IPS-NIHi11 (cell line): Measurements from ENCODE around the gene CFAP61.
"Not testable (repeated sequence)": the region's sequence is repeated elsewhere in the genome, so short reads cannot be mapped to it uniquely, and the experiment has no call there.

Source experiments
- DNase-seq: peaks from one replicate; pipeline ENCODE4 v3.0.0; 2012; ENCODE audit warnings: mixed read lengths, low spot score

Gene CFAP61

GRCh38 chr20:20052074-20052970, at the start of gene CFAP61, which contains the start of gene CRNKL1:
Gene CFAP61 (plus strand): TSS chr20:20052532. CDS start chr20:20056654, 4,122 bp downstream.
Gene CRNKL1 (minus strand): TSS chr20:20052466. CDS start chr20:20052342, 124 bp downstream.
- peak; percentile 93 for DNase-seq

GRCh38 chr20:20003031-20003954, 49.0 kb upstream of the CFAP61 start:
- DNase-seq = no peak

GRCh38 chr20:20003955-20004322, 48.4 kb upstream of the CFAP61 start:
- DNase-seq = not testable (repeated sequence)

- DNase-seq = no peak
These were observed 47.0 kb upstream of the CFAP61 start for GRCh38 chr20:20005342-20005741.

- peak; percentile 28 for DNase-seq
These were observed 42.5 kb upstream of the CFAP61 start for GRCh38 chr20:20009784-20010253.

- no peak for DNase-seq
These were observed 41.5 kb upstream of the CFAP61 start for GRCh38 chr20:20010639-20011500.

GRCh38 chr20:20012541-20012940, 39.8 kb upstream of the CFAP61 start:
- DNase-seq = no peak

GRCh38 chr20:20014659-20015058, 37.7 kb upstream of the CFAP61 start:
- DNase-seq = no peak

- peak; percentile 96 for DNase-seq
These were observed 35.1 kb upstream of the CFAP61 start, which contains the start of gene NAA20 for GRCh38 chr20:20017001-20017843. Gene NAA20 (plus strand): TSS chr20:20017362. CDS start chr20:20017397, 35 bp downstream.

GRCh38 chr20:20017844-20018185, 34.5 kb upstream of the CFAP61 start:
- no peak for DNase-seq

- no peak for DNase-seq
These were observed 34.0 kb upstream of the CFAP61 start for GRCh38 chr20:20018366-20018765.

GRCh38 chr20:20019123-20019522, 33.2 kb upstream of the CFAP61 start:
- DNase-seq = no peak

GRCh38 chr20:20020908-20021307, 31.4 kb upstream of the CFAP61 start:
- DNase-seq = no peak

- no peak for DNase-seq
These were observed 30.5 kb upstream of the CFAP61 start for GRCh38 chr20:20021835-20022234.

GRCh38 chr20:20022498-20022897, 29.8 kb upstream of the CFAP61 start:
- no peak for DNase-seq

- no peak for DNase-seq
These were observed 28.9 kb upstream of the CFAP61 start for GRCh38 chr20:20023395-20023794.

GRCh38 chr20:20024942-20025341, 27.4 kb upstream of the CFAP61 start:
- DNase-seq = no peak

- no peak for DNase-seq
These were observed 25.0 kb upstream of the CFAP61 start for GRCh38 chr20:20027284-20027683.

- DNase-seq = no peak
These were observed 20.5 kb upstream of the CFAP61 start for GRCh38 chr20:20031790-20032189.

- DNase-seq = no peak
These were observed 17.8 kb upstream of the CFAP61 start for GRCh38 chr20:20034486-20034885.

GRCh38 chr20:20036756-20037155, 15.6 kb upstream of the CFAP61 start:
- no peak for DNase-seq
